Testis (tissue), 3 donors: ENCODE data around the gene UVRAG. TPM values are rescaled to one million over a fixed set of nuclear protein-coding genes. Genes with fewer than 3 reads are reported as not detected.

Experiments used
- DNase-seq: peaks from one replicate; pipeline ENCODE4 v3.0.0-alpha.2; 2019
- H3K27ac ChIP-seq, 2 donors: fragments of 200-600 bp; sonication (generic); one replicate each; pipeline ENCODE4 v1.5.1; 2019
- H3K27me3 ChIP-seq: fragments of 200-600 bp; sonication (generic); one replicate; pipeline ENCODE4 v1.5.1; 2019
- H3K36me3 ChIP-seq: fragments of 200-600 bp; sonication (generic); one replicate; pipeline ENCODE4 v1.5.1; 2017; ENCODE audit warnings: low read depth; ENCODE audit errors: missing control alignments
- H3K4me1 ChIP-seq: fragments of 200-600 bp; sonication (generic); one replicate; pipeline ENCODE4 v1.5.1; 2019
- H3K4me3 ChIP-seq, 2 donors: fragments of 200-600 bp; sonication (generic); one replicate each; pipeline ENCODE4 v1.5.1; 2017 to 2019
- H3K9me3 ChIP-seq: fragments of 200-600 bp; sonication (generic); one replicate; pipeline ENCODE4 v1.5.1; 2017
- CTCF ChIP-seq, 3 experiments: fragments of 450-650 bp in 2 of 3; fragments of 200-600 bp in 1 of 3; sonication (generic) in 1 of 3; IDR thresholded peaks; one replicate each; pipeline ENCODE4 v1.5.1; 2016 to 2019; ENCODE audit warnings: antibody characterized with exemption in 3 of 3, mild to moderate bottlenecking in 2 of 3, moderate library complexity in 1 of 3
- POLR2A ChIP-seq: fragments of 450-650 bp; IDR thresholded peaks from one replicate; pipeline ENCODE4 v1.6.1; 2017; ENCODE audit warnings: antibody characterized with exemption, mild to moderate bottlenecking, moderate library complexity
- WGBS, 2 donors: methylation state at CpG; one replicate each; pipeline ENCODE4 v1.1.5; 2018; 5-methylcytosine and 5-hydroxymethylcytosine counted together
- intact Hi-C: fragments of 100-400 bp; cut with DNase I; formaldehyde crosslinking; loops from one replicate; pipeline ENCODE4 v1.15.1; 2023; ENCODE audit warnings: low total_unique reads
- polyA plus RNA-seq: library from polyadenylated mRNA; stranded (reverse); fragments of 350-450 nt; fragmentation: Illumina TruSeq; extraction: RNeasy Lipid Tissue Mini Kit (QIAGEN cat#74804); gene quantifications from one replicate; pipeline ENCODE4 v1.2.3, GENCODE V29; 2014; ENCODE audit warnings: low read depth, low replicate concordance; ENCODE audit not compliant: insufficient read depth
- total RNA-seq, 2 donors: library from RNA; depleted of rRNA; stranded (reverse); fragments of >200 nt; gene quantifications; one replicate each; pipeline ENCODE4 v1.2.3, GENCODE V29; 2016

Gene UVRAG
- total and polyA plus RNA-seq, 3 donors from 2014 or later: 10.8 to 22.4 (median 20.1) TPM

DNA sequence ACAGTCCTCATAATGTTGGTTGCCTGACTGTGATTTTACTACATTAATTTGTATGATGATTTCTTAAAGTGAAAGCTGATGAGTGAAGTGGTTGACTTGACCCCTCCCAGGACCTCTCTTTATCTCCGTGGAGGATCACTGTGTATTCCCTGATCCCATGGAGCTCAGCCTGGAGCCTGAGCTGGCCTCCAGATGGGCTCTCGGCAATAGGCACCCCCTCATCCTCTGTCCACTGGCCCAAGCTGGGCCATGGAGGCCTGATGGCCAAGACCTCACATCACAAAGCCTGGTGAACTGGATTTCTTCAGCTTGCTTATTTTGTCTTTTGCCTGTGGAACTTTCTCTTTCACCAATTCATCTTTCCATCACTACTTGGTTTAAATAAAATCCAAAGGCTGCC is 316.1 kb downstream of the UVRAG start:
- Histone ChIP-seq H3K4me3 (no peak overlapping the region), H3K9me3 (no peaks in the 10 kb centered on the region), H3K27ac (peak overlapping the region in 1 of 2 donors; percentile 26), H3K4me1 (peaks cover 7% of the 10 kb centered on the region), H3K27me3 (no peaks in the 10 kb centered on the region), H3K36me3 (no peaks in the 10 kb centered on the region)
- intact Hi-C loops: no loop called here
- TF ChIP-seq CTCF (IDR thresholded peaks at IDR 0.05) (no peak), POLR2A (no peak)
- DNase-seq: no peak
- 50 to 60% methylated on average over 2 of the region's 2 CpGs for WGBS, 2 donors

GRCh38 chr11:76131671-76132631 is 316.9 kb downstream of the UVRAG start:
- H3K27me3 ChIP-seq: no peaks in the 10 kb centered on the region
- H3K9me3 ChIP-seq: no peaks in the 10 kb centered on the region
- peaks cover 7% of the 10 kb centered on the region for H3K4me1 ChIP-seq
- no peak for DNase-seq
- no peaks in the 10 kb centered on the region for H3K36me3 ChIP-seq
- intact Hi-C loops: no loop called here
- no peak overlapping the region for H3K4me3 ChIP-seq
- no peak for TF ChIP-seq POLR2A
- no peak for TF ChIP-seq CTCF (IDR thresholded peaks at IDR 0.05)
- peak overlapping the region in 1 of 2 donors; percentile 26 for H3K27ac ChIP-seq
- WGBS, 2 donors: 56 to 61% methylated on average over 6 of the region's 6 CpGs

- Histone ChIP-seq H3K4me1 (peaks cover 7% of the 10 kb centered on the region), H3K27ac (no peak overlapping the region), H3K27me3 (no peaks in the 10 kb centered on the region), H3K36me3 (no peaks in the 10 kb centered on the region), H3K4me3 (no peak overlapping the region), H3K9me3 (no peaks in the 10 kb centered on the region)
- DNase-seq: no peak
- TF ChIP-seq POLR2A: no peak
- no peak for TF ChIP-seq CTCF (IDR thresholded peaks at IDR 0.05)
- WGBS, 2 donors: 93 to 97% methylated on average over 3 of the region's 3 CpGs
- intact Hi-C loops: no loop called here
Measured at GRCh38 chr11:76134239-76134638, 319.2 kb downstream of the UVRAG start.

DNA sequence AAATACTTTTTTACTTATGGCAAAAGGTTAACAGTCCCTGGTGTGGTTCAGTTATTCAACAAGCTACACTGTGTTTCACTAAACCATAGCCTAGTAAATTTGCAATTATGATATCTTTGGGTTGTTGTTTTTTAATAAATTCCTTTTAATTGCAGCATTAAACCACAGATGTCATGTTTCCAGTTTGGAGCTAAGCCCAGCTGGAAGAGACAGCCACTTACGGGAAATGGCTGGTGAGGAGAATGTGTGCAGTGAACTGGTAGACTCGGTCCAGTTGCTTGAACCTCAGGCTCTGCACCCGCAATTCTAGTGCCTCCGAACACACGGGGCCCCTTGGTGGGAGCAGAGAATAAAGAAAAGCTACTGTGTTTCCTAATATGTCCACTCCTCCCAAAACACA is 320.5 kb downstream of the UVRAG start:
- peaks cover 4% of the 10 kb centered on the region for H3K4me1 ChIP-seq
- H3K27me3 ChIP-seq: no peaks in the 10 kb centered on the region
- DNase-seq: no peak
- intact Hi-C loops: no loop called here
- 77 to 83% methylated on average over 5 of the region's 5 CpGs for WGBS, 2 donors
- H3K4me3 ChIP-seq: no peak overlapping the region
- TF ChIP-seq CTCF (IDR thresholded peaks at IDR 0.05) (no peak), POLR2A (no peak)
- H3K27ac ChIP-seq: no peak overlapping the region
- H3K9me3 ChIP-seq: no peaks in the 10 kb centered on the region
- H3K36me3 ChIP-seq: no peaks in the 10 kb centered on the region
